GM18505 (cell line): ENCODE results near the gene GAP43.

Experiments
- ATAC-seq: cut with Tn5 transposase; IDR thresholded peaks from one replicate; pipeline ENCODE4 v1.9.1; 2021; ENCODE audit not compliant: unreplicated experiment
- POLR2A ChIP-seq: IDR thresholded peaks from 4 replicates; pipeline ENCODE4 v1.6.1; 2011; ENCODE audit warnings: borderline replicate concordance; ENCODE audit not compliant: insufficient read depth, insufficient read length; ENCODE audit errors: extremely low read depth

The GAP43 gene

DNA sequence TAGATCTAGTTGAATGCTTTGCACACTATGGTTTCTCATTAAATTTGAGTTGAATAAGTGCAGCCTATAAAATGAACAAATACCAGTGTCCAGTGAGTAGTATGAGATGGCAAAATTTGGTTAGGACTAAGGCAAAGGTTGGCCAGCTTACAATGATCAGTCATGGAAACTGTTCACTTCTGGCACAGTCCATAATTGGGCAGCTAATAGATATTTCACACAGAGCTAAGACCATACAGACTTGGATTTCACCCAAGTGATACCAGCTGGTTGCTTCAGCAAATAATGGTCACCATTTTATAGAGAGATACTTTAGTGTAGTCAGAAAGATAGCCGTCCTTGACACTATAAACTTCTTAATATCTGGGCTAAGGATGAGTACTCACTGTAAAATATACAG lies 15.7 kb downstream of the GAP43 start:
- no peak for TF ChIP-seq POLR2A
- no peak for ATAC-seq

DNA sequence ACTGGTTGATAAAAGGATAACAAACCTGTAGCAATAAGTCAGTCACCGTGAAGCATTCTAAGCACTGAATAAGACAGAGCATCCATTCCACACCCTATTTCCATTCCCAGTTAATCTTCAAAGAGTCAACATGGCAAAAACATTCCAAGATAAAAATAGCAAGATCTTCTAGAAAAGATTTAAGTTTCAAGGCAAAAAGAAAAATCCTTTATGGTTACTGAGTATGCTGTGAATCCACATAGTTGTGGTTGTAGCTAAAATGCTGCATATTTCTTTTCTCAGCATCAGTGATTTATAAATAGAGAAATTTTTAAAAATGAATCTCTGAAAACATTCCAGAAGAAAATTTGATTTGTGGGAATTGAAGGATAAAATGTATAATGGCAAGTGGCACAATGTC lies 21.1 kb downstream of the GAP43 start:
- TF ChIP-seq POLR2A, result no peak
- no peak for ATAC-seq

DNA sequence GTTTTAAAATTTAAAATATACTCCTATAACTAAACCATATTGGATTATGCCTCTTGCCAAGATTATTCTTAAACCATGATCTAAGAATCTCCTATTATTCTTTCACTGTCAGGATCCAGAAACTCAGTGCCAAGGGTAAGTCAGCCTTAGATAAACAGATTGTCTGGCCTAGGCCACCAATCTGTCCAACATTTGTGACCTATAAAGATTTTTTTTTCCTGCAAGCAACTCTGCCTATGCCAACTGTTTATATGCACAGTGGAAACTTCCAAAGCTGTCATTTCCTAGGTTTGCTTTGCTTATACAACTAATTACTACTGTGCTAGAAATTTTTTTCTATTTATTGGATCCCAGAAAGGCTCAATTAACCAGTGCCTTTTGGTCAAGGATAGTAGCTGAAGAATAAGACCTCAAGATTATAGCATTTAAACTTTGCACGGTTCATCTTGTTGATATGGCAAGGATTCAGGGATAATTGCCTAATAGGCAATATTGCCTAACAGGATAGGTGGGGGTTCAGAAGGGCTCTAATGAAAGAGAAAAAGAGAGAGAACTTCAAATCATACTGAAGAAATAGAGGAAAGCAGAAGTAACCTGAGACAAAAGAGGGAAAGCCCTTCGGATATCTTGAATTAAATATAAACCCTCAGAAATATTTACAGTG lies 22.8 kb downstream of the GAP43 start:
- TF ChIP-seq POLR2A, result no peak
- ATAC-seq, result no peak

DNA sequence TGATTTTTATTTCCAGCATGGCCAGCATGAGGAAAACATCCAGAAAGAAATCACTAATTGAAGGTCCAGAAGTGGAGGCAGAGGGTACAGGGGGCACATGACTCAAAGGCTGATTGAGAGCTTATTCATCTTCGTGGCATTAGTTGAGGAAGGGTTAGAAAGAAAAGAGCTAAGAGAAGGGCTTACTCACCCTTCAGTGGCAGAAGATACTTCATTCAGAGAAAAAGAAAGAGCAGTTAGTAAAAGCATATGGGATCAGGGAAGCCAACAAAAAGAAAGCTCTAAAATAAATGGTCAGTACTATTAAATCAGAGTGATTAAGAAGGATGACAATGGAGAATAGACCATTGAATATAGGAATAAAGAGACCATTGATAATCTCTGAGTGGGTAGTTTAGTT lies 25.2 kb downstream of the GAP43 start:
- ATAC-seq, result no peak
- no peak for TF ChIP-seq POLR2A

DNA sequence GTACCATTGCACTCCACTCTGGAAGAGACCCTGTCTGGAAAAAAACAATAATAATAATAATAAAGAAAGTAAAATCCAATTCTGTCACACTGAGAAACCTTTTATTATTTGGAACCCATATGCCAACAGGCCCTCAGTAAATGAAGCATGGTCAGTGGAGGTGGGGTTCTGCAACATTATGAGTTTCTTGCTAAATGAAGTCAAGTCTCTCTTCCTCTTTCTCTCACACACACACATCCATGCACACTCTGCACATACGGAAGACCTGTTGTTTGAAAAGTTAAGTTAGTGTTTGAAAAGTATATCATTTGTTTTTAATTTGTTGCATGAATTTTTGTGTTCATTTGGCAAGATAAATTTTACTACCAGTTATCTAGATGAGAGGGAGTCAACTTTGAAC lies 27.8 kb downstream of the GAP43 start:
- TF ChIP-seq POLR2A, result no peak
- peak; percentile 67 for ATAC-seq

DNA sequence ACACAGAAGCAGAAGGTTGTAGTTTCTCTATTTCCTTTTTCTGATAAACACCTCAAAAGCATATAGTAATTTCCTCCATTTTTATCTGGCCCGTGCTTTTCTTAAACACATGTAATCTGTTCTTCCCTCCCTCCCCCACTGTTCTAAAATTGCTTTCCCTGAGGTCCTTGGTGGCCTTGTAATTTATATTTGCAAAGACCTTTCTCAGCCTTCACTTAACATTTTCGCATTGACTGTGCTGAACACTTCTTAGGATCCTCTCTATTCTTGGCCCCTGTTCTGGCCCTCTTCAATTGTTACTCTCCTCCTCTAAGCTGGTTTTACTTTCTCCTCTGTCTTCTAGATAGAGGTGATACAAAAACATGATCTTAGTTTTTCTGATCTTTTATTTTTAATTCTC lies 28.3 kb downstream of the GAP43 start:
- no peak for ATAC-seq
- no peak for TF ChIP-seq POLR2A

DNA sequence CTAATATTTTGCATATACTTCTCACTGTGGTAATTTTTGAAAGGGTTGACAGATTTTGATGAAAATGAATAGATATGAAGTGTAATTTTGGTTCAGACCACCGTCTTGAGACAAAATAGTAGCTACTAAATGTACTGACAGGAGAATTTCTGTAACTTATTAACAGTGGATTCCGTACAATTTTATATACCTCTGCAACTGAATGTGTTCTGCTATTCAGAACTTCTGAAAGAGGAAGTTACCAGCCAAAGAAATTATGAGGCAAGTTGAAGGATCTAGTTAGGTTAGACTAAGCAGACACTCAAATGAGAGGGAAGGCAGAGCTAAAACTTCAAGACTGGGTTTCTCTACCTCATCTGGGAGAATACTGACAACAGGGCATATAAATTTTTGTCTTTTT lies 29.4 kb downstream of the GAP43 start:
- ATAC-seq, result peak; percentile 67

DNA sequence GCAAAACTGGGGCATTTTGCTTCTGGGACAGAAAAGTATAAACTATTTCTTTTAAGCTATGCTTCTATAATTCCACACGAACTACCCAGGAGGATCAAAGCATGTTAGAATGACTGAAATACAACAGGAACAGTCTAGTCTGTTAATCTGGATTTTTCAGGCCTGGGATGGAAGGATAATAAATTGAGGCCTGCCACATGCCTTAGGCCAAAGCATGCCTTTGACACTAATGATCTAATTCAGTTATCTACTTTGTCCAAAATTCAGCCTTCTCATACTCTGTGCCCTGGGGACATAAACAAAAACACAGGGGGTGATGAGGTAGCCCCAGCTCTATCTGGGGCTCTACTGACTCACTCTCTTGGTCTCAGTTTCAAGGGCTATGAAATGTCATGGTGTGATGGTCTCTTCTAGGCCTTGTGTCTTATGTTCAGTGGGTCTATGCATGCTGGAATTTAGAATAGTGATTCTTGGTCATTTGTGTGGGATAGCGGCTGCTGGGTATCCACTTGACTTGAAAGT lies 32.5 kb downstream of the GAP43 start:
- no peak for ATAC-seq
- TF ChIP-seq POLR2A, result no peak

More for the DNA sequence above, 29.4 kb downstream of the GAP43 start:
- TF ChIP-seq POLR2A, result no peak

DNA sequence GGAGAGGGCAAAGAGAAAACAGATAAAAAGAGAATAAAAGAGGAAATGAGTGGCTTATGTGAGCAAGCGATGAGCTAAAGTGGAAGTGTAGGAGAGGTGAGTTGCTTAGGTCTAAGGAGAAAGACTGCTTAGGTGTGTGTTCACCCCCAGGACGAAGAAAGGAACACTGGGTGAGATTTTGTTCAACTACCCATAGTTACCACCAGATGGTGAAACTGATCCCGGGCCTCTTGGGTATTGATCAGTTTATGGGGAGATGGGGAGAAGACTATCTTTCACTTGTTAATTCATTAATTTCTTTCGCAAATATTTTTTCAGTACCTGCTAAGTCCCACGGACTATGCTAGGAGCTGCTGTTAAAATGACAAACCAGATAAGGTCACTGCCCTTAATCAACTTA lies 33.9 kb downstream of the GAP43 start:
- TF ChIP-seq POLR2A, result no peak
- ATAC-seq, result no peak

DNA sequence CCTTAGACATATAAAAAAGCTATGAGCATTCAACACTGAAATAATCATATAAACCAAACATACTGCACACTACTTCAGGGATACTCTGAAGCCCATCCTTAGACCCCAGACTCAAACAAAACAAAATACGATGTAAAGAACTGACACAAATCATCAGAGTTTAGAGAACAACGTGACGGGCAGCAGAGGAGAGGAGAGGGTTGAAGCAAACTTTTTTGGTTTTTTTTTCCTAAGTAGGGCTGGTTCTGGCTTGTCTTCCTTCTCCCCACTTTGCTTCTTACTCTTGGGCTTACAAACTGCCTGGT lies 34.7 kb downstream of the GAP43 start:
- ATAC-seq, result no peak
- TF ChIP-seq POLR2A, result no peak

DNA sequence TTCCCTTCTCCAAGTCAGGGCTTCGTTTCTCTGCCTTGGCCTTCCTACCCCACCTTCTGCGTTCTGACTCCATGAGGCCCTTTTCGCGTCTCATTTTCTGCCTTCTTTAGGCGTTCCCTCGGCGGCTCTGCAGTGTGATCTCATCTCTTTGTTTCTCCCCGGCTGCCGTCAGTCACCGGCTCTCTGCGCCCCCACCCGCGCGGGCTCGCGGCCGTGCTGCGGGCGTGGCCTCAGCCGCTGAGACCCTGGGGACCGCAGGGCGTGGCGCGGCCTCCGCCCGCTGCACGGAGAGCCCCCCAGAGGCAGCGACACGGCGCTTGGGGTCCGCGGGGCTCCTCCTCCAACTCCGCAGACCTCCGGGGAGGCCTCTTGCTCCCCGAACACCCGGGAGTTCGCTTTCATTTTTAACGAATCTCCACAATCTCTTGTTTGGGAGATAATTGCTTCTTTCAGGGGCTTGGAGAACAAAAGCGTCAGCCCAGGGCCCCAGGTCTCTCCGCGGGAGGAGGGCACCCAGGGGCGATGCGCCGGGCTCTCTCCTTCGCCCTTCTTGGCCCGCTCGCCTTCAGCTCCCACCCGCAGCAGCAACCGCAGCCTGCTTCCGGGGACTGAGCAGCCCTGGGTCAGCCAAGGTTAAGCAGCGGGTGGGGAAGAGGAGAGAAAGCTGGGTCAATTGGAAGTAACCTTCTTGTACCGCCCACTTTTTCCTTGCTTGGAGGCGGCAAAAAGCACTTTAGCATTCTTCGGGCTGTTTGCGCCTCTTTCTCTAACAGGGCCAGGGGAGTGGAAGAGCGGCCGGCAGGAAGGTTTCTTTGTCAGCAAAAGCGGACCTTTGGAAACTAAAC lies 35.2 kb downstream of the GAP43 start:
- ATAC-seq, result peak; percentile 85
- TF ChIP-seq POLR2A, result peak; percentile 73

DNA sequence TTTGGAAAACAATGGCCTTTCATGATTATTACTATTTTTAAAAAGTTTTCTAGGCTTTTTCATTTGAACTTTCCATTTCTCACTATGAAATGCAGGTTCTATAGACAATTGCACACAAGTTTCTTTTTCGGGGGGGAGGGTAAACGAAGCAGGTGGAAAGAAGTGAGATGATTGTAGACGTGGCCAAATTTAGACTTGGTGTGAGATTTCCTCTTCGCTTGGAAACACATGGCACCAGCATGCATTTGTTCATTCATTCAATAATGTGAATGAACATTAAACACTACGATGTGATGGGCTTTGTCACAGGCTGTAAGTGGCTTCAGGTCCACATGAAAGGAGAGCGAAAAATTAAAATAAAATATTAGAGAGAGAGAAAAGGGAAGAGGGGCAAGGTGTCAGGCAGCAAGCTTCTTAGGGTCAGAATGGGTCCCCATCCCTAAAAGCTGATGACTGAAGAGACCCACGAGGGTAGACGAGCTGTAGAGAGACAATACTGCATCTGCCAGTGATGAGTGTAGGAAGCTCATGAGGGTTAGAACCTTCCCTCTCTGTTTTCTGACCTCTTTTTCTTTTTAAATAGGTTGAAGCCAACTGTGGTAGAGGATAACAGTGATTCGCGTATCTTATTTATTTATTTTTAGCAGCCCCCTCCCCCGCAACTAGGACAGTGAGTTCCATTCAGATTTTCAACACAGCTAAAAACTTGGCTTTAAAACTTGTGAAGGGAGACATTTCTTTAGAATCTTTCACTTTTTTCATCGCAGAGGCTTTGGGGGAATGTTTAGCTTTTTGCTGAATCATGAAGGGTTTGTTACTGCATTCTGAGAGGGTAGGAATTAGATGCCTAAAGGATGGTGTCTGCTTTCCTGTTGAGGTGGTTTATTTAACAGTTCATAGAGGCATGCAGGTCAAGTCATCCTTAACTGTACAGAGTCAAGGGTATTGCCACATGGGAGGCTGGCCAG lies 36.2 kb downstream of the GAP43 start:
- peak; percentile 8 for ATAC-seq
- no peak for TF ChIP-seq POLR2A
